Activated B cell treated with CpG ODN at 0.5 μM for 24 hours (primary cell): Measurements from ENCODE around the gene CECR2. TPM values are rescaled to one million over a fixed set of nuclear protein-coding genes. Genes with fewer than 3 reads are reported as not detected.

Experiments used
- ATAC-seq: fragments of 200-7000 bp; cut with Tn5 transposase; one replicate; pipeline ENCODE4 v1.10.0; 2021; ENCODE audit warnings: low read depth, mild to moderate bottlenecking, moderate library complexity
- CTCF ChIA-PET: fragments of 350-600 bp; sonication (Branson Sonifier 250); formaldehyde crosslinking; loops from one replicate; lab custom pipeline; 2021; ENCODE audit warnings: antibody characterized with exemption; lab: Charles Lee
- POLR2A ChIA-PET: fragments of 350-600 bp; sonication (Branson Sonifier 250); formaldehyde crosslinking; loops from one replicate; lab custom pipeline; 2021; ENCODE audit warnings: antibody characterized with exemption; lab: Charles Lee
- DNase-seq: peaks from one replicate; pipeline ENCODE4 v3.0.0; 2022
- H3K27ac Mint-ChIP-seq: one replicate; pipeline ENCODE4 v1.8.0; 2020; ENCODE audit warnings: mixed read lengths
- H3K27me3 Mint-ChIP-seq: one replicate; pipeline ENCODE4 v1.8.0; 2021; ENCODE audit warnings: mixed read lengths
- H3K36me3 Mint-ChIP-seq: one replicate; pipeline ENCODE4 v1.8.0; 2021; ENCODE audit warnings: low read depth, mixed read lengths
- H3K4me1 Mint-ChIP-seq: one replicate; pipeline ENCODE4 v1.8.0; 2021; ENCODE audit warnings: mixed read lengths
- H3K4me3 Mint-ChIP-seq: one replicate; pipeline ENCODE4 v1.8.0; 2020; ENCODE audit warnings: mild to moderate bottlenecking, mixed read lengths
- H3K9me3 Mint-ChIP-seq: one replicate; pipeline ENCODE4 v1.8.0; 2020; ENCODE audit warnings: mixed read lengths
- intact Hi-C: fragments of 100-400 bp; cut with micrococcal nuclease; formaldehyde crosslinking; loops from one replicate; pipeline ENCODE4 v1.15.1; 2024
- total RNA-seq: library from RNA; stranded (reverse); gene quantifications from 2 replicates; pipeline ENCODE4 v1.2.3, GENCODE V29; 2022
- TF ChIP-seq, protein P1 (sequence below): fragments of 200-600 bp; IDR thresholded peaks from one replicate; pipeline ENCODE4 v1.8.0; 2022; ENCODE audit warnings: antibody characterized with exemption, mild to moderate bottlenecking

Gene CECR2
- total RNA-seq, 1 donor from 2014 or later, result 2.5 TPM

DNA sequence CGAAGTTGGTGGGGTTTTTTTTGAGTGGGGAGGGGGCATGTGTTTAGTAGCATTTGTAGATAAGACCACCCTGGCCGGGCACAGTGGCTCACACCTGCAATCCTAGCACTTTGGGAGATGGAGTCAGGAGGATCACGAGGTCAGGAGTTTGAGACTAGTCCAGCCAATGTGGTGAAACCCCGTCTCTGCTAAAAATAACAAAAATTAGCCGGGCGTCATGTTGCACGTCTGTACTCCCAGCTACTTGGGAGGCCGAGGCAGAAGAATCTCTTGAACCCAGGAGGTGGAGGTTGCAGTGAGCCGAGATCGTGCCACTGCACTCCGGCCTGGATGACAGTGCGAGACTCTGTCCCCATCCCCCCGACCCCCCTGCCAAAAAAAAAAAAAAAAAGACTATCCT, 34.6 kb downstream of the CECR2 start:
- ATAC-seq (no peak), DNase-seq (no peak)
- POLR2A ChIA-PET, result no interaction called here
- H3K36me3 Mint-ChIP-seq, result no peaks in the 10 kb centered on the region
- peaks cover 4% of the 10 kb centered on the region for H3K4me1 Mint-ChIP-seq
- no peaks in the 10 kb centered on the region for H3K9me3 Mint-ChIP-seq
- CTCF ChIA-PET, result no interaction called here
- TF ChIP-seq, protein P1, sequence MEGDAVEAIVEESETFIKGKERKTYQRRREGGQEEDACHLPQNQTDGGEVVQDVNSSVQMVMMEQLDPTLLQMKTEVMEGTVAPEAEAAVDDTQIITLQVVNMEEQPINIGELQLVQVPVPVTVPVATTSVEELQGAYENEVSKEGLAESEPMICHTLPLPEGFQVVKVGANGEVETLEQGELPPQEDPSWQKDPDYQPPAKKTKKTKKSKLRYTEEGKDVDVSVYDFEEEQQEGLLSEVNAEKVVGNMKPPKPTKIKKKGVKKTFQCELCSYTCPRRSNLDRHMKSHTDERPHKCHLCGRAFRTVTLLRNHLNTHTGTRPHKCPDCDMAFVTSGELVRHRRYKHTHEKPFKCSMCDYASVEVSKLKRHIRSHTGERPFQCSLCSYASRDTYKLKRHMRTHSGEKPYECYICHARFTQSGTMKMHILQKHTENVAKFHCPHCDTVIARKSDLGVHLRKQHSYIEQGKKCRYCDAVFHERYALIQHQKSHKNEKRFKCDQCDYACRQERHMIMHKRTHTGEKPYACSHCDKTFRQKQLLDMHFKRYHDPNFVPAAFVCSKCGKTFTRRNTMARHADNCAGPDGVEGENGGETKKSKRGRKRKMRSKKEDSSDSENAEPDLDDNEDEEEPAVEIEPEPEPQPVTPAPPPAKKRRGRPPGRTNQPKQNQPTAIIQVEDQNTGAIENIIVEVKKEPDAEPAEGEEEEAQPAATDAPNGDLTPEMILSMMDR, result no peak
- no peak overlapping the region for H3K27ac Mint-ChIP-seq
- peaks cover 3% of the 10 kb centered on the region for H3K27me3 Mint-ChIP-seq
- H3K4me3 Mint-ChIP-seq, result no peak overlapping the region
- intact Hi-C loops, result no loop called here

DNA sequence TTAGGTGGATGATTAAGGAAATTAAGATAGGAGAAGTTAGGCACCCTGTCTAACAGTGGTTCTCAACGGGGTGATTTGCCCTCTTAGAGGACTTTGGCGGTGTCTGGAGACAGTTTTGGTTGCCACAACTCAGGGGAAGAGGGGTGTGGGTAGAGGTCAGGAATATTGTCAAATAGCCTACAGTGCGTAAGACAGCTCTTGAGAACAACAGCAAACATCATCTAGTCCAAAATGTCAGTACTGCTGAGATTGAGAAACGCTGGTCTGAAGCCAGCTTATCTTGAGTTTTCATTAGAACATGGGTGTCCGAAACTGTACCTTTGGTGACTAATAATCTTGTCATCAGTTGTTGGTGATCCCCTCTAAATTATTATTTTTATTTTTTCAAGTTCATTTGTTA, 38.4 kb downstream of the CECR2 start:
- ATAC-seq, result no peak
- CTCF ChIA-PET, result interaction anchor here (1.4 kb wide), 1 partner anchor 94 kb away, joined by 3 read pairs; no protein-coding TSS in a partner anchor
- no peaks in the 10 kb centered on the region for H3K36me3 Mint-ChIP-seq
- no peak overlapping the region for H3K4me3 Mint-ChIP-seq
- H3K9me3 Mint-ChIP-seq, result no peaks in the 10 kb centered on the region
- no peak for DNase-seq
- POLR2A ChIA-PET, result no interaction called here
- H3K4me1 Mint-ChIP-seq, result peaks cover 4% of the 10 kb centered on the region
- intact Hi-C loops, result no loop called here
- H3K27me3 Mint-ChIP-seq, result peaks cover 3% of the 10 kb centered on the region
- no peak overlapping the region for H3K27ac Mint-ChIP-seq
- TF ChIP-seq, protein P1, result no peak

DNA sequence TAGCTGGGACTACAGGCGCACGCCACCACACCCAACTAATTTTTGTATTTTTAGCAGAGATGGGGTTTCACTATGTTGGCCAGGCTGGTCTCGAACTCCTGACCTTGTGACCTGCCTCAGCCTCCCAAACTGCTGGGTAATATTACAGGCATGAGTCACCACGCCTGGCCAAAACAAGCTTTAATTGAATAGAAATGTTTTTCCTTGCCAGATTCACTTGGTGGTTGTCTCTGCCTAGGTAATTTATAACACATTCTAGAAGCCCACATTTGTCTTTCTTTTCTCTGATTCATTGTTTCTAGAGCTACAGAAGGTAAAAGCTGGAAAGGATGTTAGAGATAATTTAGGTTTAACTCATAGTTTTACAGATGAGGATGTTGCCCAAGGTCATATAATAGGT, 41.3 kb downstream of the CECR2 start:
- no peak overlapping the region for H3K27ac Mint-ChIP-seq
- TF ChIP-seq, protein P1, result no peak
- no peak overlapping the region for H3K4me3 Mint-ChIP-seq
- H3K27me3 Mint-ChIP-seq, result peaks cover 3% of the 10 kb centered on the region
- no peaks in the 10 kb centered on the region for H3K4me1 Mint-ChIP-seq
- H3K9me3 Mint-ChIP-seq, result no peaks in the 10 kb centered on the region
- DNase-seq (no peak), ATAC-seq (no peak)
- intact Hi-C loops, result loop anchor here (1.0 kb wide), 1 partner anchor 12 kb away; no protein-coding TSS in a partner anchor
- no peaks in the 10 kb centered on the region for H3K36me3 Mint-ChIP-seq
- ChIA-PET CTCF (no interaction called here), POLR2A (no interaction called here)

DNA sequence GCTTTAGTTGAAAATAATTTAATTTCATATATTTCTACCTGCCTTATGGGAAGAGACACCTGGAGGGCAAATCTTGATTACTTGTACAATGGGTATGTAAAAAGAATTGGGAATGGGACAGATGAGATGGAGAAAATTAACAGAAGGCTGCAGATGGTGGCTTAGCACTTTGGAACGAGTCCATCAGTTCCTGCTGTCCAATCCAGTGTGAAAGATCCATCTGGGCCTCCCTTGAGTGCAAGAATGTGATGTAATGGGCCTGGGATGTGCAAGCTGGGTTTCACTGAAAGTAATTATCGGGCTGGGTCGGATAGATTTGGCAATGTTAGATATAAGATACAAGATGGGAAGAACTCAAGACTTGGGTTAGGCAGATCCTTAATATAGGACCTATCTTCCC, 42.0 kb downstream of the CECR2 start:
- TF ChIP-seq, protein P1, result no peak
- H3K9me3 Mint-ChIP-seq, result no peaks in the 10 kb centered on the region
- H3K27ac Mint-ChIP-seq, result no peak overlapping the region
- no peak overlapping the region for H3K4me3 Mint-ChIP-seq
- no peaks in the 10 kb centered on the region for H3K36me3 Mint-ChIP-seq
- intact Hi-C loops, result no loop called here
- ATAC-seq (no peak), DNase-seq (no peak)
- CTCF ChIA-PET, result no interaction called here
- H3K27me3 Mint-ChIP-seq, result peaks cover 3% of the 10 kb centered on the region
- H3K4me1 Mint-ChIP-seq, result no peaks in the 10 kb centered on the region
- POLR2A ChIA-PET, result no interaction called here

DNA sequence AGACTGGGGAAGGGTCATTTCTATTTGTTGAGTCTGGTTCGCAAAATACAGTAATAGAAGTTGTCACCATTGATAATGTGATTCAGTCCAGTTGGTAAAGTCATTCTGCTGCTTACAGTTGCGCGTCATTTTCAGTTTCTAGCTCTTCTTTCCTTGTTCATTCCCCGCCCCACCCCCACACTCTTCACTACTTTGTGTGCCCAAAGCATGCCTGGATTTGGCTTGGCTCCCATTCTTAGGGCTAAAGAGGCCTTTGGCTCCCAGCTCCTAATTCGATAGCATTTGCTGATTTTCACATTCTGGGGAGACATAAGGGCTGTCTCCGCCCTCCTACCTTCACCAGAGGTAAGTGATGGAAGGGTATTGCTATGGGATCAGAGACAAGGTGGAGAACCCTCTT, 43.0 kb downstream of the CECR2 start:
- Mint-ChIP-seq H3K4me1 (no peaks in the 10 kb centered on the region), H3K27me3 (peaks cover 3% of the 10 kb centered on the region), H3K4me3 (no peak overlapping the region), H3K27ac (no peak overlapping the region), H3K9me3 (no peaks in the 10 kb centered on the region), H3K36me3 (no peaks in the 10 kb centered on the region)
- TF ChIP-seq, protein P1, result no peak
- POLR2A ChIA-PET, result no interaction called here
- intact Hi-C loops, result no loop called here
- no peak for DNase-seq
- no peak for ATAC-seq
- CTCF ChIA-PET, result no interaction called here
